Upper lobe of left lung (tissue), 4 donors: ENCODE data around the gene LRRC17.
"Not testable (repeated sequence)": the region's sequence is repeated elsewhere in the genome, so short reads cannot be mapped to it uniquely, and the experiment has no call there.

ENCODE experiments used
- CTCF ChIP-seq, 6 experiments: fragments of 450-650 bp in 4 of 6; fragments of 200-600 bp in 2 of 6; sonication (generic) in 2 of 6; IDR thresholded peaks; one replicate each; pipeline ENCODE4 v1.5.1; 2016 to 2019; ENCODE audit warnings: antibody characterized with exemption in 6 of 6
- EP300 ChIP-seq, 4 donors: sonication (generic); formaldehyde crosslinking; IDR thresholded peaks; one replicate each; pipeline ENCODE4 v1.5.1; 2017; ENCODE audit warnings: antibody characterized with exemption in 4 of 4, control low read depth in 2 of 4
- POLR2A ChIP-seq, 4 donors: fragments of 450-650 bp; IDR thresholded peaks; one replicate each; pipeline ENCODE4 v1.5.1; 2016 to 2017; ENCODE audit warnings: antibody characterized with exemption in 4 of 4, mild to moderate bottlenecking in 2 of 4
- POLR2AphosphoS5 ChIP-seq, 2 donors: sonication (generic); formaldehyde crosslinking; IDR thresholded peaks; one replicate each; pipeline ENCODE4 v1.5.1; 2017; ENCODE audit warnings: antibody characterized with exemption in 2 of 2

- not testable (repeated sequence) for TF ChIP-seq CTCF, EP300, POLR2A, POLR2AphosphoS5 (IDR thresholded peaks at IDR 0.05)
Observed at GRCh38 chr7:102977586-102977985, 64.8 kb downstream of the LRRC17 start.
